OCI-LY1 (cell line): ENCODE measurements around the gene WDR31.

Experiments
- CTCF ChIP-seq: fragments of 200-600 bp; sonication (generic), shearing (Covaris generic); IDR thresholded peaks from 2 replicates; pipeline ENCODE4 v1.5.1; 2017; ENCODE audit warnings: mild to moderate bottlenecking, antibody characterized with exemption, low read length, moderate library complexity, mixed read lengths
- EZH2 ChIP-seq: fragments of 200-600 bp; sonication (generic), shearing (Covaris generic); IDR thresholded peaks from 2 replicates; pipeline ENCODE4 v1.8.0; 2017; ENCODE audit warnings: borderline replicate concordance, mixed run types, mild to moderate bottlenecking, antibody characterized with exemption, low read length, moderate library complexity, mixed read lengths

DNA sequence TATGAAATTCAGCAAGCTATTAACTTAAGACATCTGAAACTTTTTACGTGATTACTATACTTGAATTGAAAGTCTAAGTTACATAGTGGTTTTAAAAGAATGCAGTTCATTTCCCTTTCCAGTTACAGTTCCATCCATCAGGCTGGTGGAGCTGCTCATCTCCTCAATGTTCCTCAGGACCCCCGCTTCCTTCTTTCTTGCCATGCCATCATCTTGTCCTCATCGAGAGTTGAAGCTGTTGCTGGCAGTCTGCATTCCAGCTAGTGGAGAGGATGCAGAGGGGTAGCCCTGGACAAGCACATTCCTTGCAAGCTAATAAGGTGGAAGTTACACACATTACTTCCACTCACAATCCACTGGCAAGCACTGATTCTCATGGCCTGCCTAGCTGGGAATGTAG is 28.1 kb downstream of the WDR31 start:
- TF ChIP-seq CTCF (no peak), EZH2 (no peak)
